Uterus (tissue), 4 donors: ENCODE data around the gene PTPRN2. TPM values are rescaled to one million over a fixed set of nuclear protein-coding genes. Genes with fewer than 3 reads are reported as not detected.

Source experiments
- DNase-seq, 2 donors: peaks; one replicate each; pipeline ENCODE4 v3.0.0-alpha.2; 2019 to 2020
- H3K27ac ChIP-seq, 2 donors: fragments of 200-600 bp; sonication (generic); 1 replicate in 1 of 2; 2 replicates in 1 of 2; pipeline ENCODE4 v1.5.1; 2016 to 2018
- H3K27me3 ChIP-seq, 2 donors: fragments of 200-600 bp; sonication (generic); one replicate each; pipeline ENCODE4 v1.5.1; 2018 to 2019; ENCODE audit warnings: control low read depth in 1 of 2
- H3K36me3 ChIP-seq, 2 donors: fragments of 200-600 bp; sonication (generic); one replicate each; pipeline ENCODE4 v1.5.1; 2019; ENCODE audit warnings: control low read depth in 1 of 2
- H3K4me1 ChIP-seq, 2 donors: fragments of 200-600 bp; sonication (generic); one replicate each; pipeline ENCODE4 v1.5.1; 2018 to 2019; ENCODE audit warnings: control low read depth in 1 of 2
- H3K4me3 ChIP-seq, 2 donors: fragments of 200-600 bp; sonication (generic); 1 replicate in 1 of 2; 2 replicates in 1 of 2; pipeline ENCODE4 v1.5.1; 2018 to 2019; ENCODE audit warnings: mild to moderate bottlenecking in 1 of 2
- H3K9me3 ChIP-seq, 2 donors: fragments of 200-600 bp; sonication (generic); one replicate each; pipeline ENCODE4 v1.5.1; 2019; ENCODE audit warnings: control low read depth in 1 of 2
- POLR2A ChIP-seq, 2 donors: fragments of 450-650 bp; IDR thresholded peaks; one replicate each; pipeline ENCODE4 v1.6.1; 2016; ENCODE audit warnings: antibody characterized with exemption in 2 of 2, mild to moderate bottlenecking in 1 of 2, moderate library complexity in 1 of 2
- intact Hi-C: fragments of 100-400 bp; cut with DNase I; formaldehyde crosslinking; loops from one replicate; pipeline ENCODE4 v1.15.1; 2023; ENCODE audit warnings: low total_unique reads
- total RNA-seq, 4 donors: library from RNA; depleted of rRNA in 3 of 4; stranded (reverse); fragments of >200 nt in 3 of 4; gene quantifications; one replicate each; pipeline versions ENCODE4 v1.1.0 to v1.2.4, GENCODE V29; 2014 to 2023
- TF ChIP-seq, protein P1 (sequence below), 4 experiments: fragments of 200-600 bp in 2 of 4; fragments of 450-650 bp in 2 of 4; sonication (generic) in 2 of 4; IDR thresholded peaks; one replicate each; pipeline ENCODE4 v1.5.1; 2016 to 2019; ENCODE audit warnings: antibody characterized with exemption in 4 of 4, mild to moderate bottlenecking in 2 of 4, moderate library complexity in 1 of 4
- donor health status: DM: yes; HTN: yes; CAD: no.

The PTPRN2 gene
- total RNA-seq, 4 donors from 2014 or later: 1.2 to 5.2 (median 2.3) TPM

DNA sequence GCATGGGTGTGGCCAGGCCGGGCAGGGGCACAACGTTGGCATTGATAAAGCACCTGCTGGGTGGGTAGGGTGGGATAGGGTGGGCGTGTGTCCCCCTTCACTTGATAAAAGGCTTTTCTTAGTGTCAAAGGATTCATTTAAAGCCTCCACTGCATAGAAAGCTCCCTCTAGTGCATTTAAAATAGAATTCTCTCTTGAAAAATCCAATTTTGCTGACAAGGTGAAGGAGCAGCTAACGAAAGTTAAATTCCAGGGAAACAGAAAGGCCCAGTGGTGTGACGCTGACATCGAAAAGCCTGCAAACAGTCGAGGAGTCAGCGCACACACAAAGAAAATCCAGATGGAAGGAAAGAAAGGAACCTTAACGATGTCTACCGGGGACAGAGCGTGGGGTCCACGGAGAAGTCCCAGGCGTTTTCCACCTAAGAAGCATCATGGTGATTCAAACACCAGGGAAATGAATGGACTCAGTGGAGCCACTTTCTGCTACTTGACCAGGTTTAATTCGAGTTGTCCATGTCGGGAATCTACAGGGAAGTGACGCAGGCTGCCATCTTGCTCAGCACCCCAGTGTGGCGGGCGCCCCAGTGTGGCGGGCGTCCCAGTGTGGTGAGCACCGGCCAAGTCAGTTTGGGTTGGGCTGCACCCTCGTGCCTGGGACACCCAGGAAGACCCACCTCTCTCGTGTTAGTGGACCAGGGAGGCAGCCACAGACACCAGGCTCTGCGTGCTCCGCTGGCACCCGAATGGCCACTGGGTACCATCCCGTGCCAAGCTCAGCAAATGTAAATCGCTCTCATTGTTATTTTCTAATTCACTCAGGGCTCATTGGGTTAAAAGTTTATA lies 1033.0 kb downstream of the PTPRN2 start:
- intact Hi-C loops: no loop called here
- Histone ChIP-seq H3K9me3 (no peaks in the 10 kb centered on the region), H3K36me3 (no peaks in the 10 kb centered on the region), H3K27me3 (no peaks in the 10 kb centered on the region), H3K27ac (no peak overlapping the region), H3K4me3 (no peak overlapping the region), H3K4me1 (no peaks in the 10 kb centered on the region)
- no peak for DNase-seq
- TF ChIP-seq, protein P1, sequence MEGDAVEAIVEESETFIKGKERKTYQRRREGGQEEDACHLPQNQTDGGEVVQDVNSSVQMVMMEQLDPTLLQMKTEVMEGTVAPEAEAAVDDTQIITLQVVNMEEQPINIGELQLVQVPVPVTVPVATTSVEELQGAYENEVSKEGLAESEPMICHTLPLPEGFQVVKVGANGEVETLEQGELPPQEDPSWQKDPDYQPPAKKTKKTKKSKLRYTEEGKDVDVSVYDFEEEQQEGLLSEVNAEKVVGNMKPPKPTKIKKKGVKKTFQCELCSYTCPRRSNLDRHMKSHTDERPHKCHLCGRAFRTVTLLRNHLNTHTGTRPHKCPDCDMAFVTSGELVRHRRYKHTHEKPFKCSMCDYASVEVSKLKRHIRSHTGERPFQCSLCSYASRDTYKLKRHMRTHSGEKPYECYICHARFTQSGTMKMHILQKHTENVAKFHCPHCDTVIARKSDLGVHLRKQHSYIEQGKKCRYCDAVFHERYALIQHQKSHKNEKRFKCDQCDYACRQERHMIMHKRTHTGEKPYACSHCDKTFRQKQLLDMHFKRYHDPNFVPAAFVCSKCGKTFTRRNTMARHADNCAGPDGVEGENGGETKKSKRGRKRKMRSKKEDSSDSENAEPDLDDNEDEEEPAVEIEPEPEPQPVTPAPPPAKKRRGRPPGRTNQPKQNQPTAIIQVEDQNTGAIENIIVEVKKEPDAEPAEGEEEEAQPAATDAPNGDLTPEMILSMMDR (IDR thresholded peaks at IDR 0.05): no peak
- no peak for TF ChIP-seq POLR2A (IDR thresholded peaks at IDR 0.05)

DNA sequence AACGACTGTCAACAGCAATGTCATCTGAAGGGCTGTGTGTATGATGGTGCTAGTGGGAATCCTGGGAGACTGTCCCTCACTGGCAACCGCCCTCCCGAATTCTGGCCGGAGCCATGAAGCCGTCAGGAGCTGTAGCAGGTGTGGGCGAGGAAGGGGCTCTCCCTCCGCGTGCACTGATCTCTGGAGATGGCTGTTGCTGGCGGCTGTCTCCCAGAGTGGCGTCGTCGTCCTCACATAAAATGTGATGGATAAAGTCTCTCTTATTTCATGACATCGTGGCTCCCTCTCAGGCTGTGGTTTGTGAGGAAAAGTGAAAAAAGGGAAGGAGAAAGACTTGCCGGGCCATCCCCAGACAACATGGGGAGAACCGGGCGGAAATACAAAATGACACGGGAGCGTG lies 1034.4 kb downstream of the PTPRN2 start:
- DNase-seq: no peak
- intact Hi-C loops: no loop called here
- H3K27ac ChIP-seq: no peak overlapping the region

DNA sequence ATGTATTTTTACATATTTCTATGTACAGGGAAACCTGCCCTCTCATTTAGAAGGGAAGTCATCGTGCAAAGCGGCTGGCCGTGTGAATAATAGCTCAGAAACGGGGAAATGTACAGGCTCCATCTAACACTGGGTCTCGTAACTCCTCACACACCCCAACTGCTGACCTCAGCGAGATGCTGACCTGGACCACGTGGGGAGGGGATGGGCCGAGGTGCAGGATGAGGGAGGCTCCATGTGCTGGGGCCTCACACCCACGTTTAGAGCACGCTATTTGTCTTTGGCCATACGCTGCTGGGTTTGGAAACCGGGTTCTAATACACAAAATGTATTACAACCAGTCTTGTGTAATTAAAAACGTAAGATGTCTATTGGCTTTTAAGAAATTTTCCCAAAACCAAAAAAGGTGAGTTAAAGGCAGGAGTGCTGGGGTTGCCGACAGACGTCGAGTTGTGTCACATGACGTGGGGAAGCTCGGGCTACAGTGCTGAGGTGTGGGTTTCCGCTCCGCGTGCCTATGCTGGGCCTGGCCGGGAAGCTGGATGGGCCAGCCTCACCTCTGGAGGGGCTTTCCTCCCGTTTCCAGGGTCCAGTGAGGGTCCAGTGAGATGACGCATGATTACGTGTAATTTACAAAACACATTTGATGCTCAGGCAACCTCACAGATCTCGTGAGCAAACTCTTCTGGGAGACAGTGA lies 1035.2 kb downstream of the PTPRN2 start:
- no peak overlapping the region for H3K27ac ChIP-seq
- H3K27me3 ChIP-seq: no peaks in the 10 kb centered on the region
- H3K4me3 ChIP-seq: no peak overlapping the region
- H3K9me3 ChIP-seq: no peaks in the 10 kb centered on the region
- TF ChIP-seq, protein P1 (IDR thresholded peaks at IDR 0.05): no peak
- no peak for TF ChIP-seq POLR2A (IDR thresholded peaks at IDR 0.05)
- no peaks in the 10 kb centered on the region for H3K36me3 ChIP-seq
- H3K4me1 ChIP-seq: no peaks in the 10 kb centered on the region
- no peak for DNase-seq
- intact Hi-C loops: no loop called here

More for the DNA sequence above, 1034.4 kb downstream of the PTPRN2 start:
- Histone ChIP-seq H3K4me3 (no peak overlapping the region), H3K4me1 (no peaks in the 10 kb centered on the region), H3K9me3 (no peaks in the 10 kb centered on the region), H3K36me3 (no peaks in the 10 kb centered on the region), H3K27me3 (no peaks in the 10 kb centered on the region)
- TF ChIP-seq POLR2A (IDR thresholded peaks at IDR 0.05): no peak
- TF ChIP-seq, protein P1 (IDR thresholded peaks at IDR 0.05): no peak

DNA sequence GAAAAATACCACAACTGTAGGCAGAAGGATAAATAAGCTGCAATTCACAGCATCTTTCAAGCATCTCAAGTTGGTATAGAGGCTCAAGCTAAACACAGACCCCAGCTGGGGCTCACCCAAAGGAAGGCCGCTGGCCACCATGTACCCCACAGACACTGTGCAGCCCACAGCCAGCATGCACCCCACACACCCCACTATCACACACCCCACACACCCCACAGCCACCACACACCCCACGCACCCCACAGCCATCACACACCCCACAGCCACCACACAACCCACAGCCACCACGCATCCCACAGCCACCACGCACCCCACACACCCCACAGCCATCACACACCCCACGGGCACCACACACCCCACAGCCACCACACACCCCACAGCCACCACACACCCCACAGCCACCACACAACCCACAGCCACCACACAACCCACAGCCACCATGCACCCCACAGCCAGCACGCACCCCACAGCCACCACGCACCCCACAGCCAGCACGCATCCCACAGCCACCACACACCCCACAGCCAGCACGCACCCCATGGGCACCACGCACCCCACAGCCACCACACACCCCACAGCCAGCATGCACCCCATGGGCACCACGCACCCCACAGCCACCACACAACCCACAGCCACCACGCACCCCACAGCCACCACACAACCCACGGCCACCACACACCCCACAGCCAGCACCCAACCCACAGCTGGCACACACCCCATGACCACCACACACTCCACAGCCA lies 1036.1 kb downstream of the PTPRN2 start:
- Histone ChIP-seq H3K4me3 (no peak overlapping the region), H3K4me1 (no peaks in the 10 kb centered on the region), H3K27me3 (no peaks in the 10 kb centered on the region), H3K36me3 (no peaks in the 10 kb centered on the region), H3K9me3 (no peaks in the 10 kb centered on the region), H3K27ac (no peak overlapping the region)
- intact Hi-C loops: no loop called here
- no peak for TF ChIP-seq POLR2A (IDR thresholded peaks at IDR 0.05)
- TF ChIP-seq, protein P1 (IDR thresholded peaks at IDR 0.05): no peak
- no peak for DNase-seq
